Mesothelial cell of epicardium (in vitro differentiated cells): ENCODE measurements around the gene TSPYL4. TPM values are rescaled to one million over a fixed set of nuclear protein-coding genes. Genes with fewer than 3 reads are reported as not detected.

Experiments used
- DNase-seq, 2 experiments: peaks; one replicate each; pipeline ENCODE4 v3.0.0; 2021; ENCODE audit warnings: low spot score in 2 of 2; ENCODE audit not compliant: unreplicated experiment in 2 of 2
- H3K27ac Mint-ChIP-seq: 2 replicates; pipeline ENCODE4 v1.8.0; 2021; ENCODE audit warnings: mixed read lengths
- H3K27me3 Mint-ChIP-seq: 2 replicates; pipeline ENCODE4 v1.8.0; 2021; ENCODE audit warnings: low read depth, mixed read lengths
- H3K36me3 Mint-ChIP-seq: 2 replicates; pipeline ENCODE4 v1.8.0; 2021; ENCODE audit warnings: mixed read lengths
- H3K4me1 Mint-ChIP-seq: 2 replicates; pipeline ENCODE4 v1.8.0; 2021; ENCODE audit warnings: mixed read lengths
- H3K4me3 Mint-ChIP-seq: 2 replicates; pipeline ENCODE4 v1.8.0; 2021; ENCODE audit warnings: mild to moderate bottlenecking, moderate library complexity, mixed read lengths
- H3K9me3 Mint-ChIP-seq: 2 replicates; pipeline ENCODE4 v1.8.0; 2021; ENCODE audit warnings: mixed read lengths
- total RNA-seq: library from RNA; stranded (reverse); gene quantifications from 3 replicates; pipeline ENCODE4 v1.2.1, GENCODE V29; 2021
- TF ChIP-seq, protein P1 (sequence below): fragments of 200-600 bp; sonication (generic); IDR thresholded peaks from one replicate; pipeline ENCODE4 v1.5.0; 2021; ENCODE audit warnings: antibody characterized with exemption; ENCODE audit not compliant: unreplicated experiment

TSPYL4 gene
- total RNA-seq, 1 donor from 2014 or later = 44.0 TPM

DNA sequence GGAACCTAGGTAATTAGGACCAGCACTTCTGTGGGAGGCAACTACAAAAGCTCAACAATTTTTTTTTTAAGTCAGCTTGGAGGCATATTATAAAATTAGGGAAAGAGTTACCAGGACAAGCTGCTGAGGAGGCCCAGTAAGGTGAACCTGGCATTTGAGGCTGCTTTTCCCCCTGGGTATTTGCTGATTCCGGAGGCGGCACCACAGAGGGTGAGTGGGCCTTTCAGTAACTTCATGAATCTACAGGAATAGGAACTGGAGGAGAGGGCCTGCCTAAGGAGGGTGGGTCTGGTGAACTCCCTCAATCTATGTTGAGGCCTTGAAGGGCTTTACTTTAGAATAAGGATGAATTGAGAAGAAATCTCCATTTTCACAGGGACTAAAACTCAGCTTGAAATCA is 14.6 kb downstream of the TSPYL4 start:
- Mint-ChIP-seq H3K36me3 (peaks cover 12% of the 10 kb centered on the region), H3K4me3 (no peak overlapping the region), H3K27ac (no peak overlapping the region), H3K9me3 (no peaks in the 10 kb centered on the region), H3K27me3 (no peaks in the 10 kb centered on the region), H3K4me1 (peaks cover 7% of the 10 kb centered on the region)
- DNase-seq = no peak
- TF ChIP-seq, protein P1, sequence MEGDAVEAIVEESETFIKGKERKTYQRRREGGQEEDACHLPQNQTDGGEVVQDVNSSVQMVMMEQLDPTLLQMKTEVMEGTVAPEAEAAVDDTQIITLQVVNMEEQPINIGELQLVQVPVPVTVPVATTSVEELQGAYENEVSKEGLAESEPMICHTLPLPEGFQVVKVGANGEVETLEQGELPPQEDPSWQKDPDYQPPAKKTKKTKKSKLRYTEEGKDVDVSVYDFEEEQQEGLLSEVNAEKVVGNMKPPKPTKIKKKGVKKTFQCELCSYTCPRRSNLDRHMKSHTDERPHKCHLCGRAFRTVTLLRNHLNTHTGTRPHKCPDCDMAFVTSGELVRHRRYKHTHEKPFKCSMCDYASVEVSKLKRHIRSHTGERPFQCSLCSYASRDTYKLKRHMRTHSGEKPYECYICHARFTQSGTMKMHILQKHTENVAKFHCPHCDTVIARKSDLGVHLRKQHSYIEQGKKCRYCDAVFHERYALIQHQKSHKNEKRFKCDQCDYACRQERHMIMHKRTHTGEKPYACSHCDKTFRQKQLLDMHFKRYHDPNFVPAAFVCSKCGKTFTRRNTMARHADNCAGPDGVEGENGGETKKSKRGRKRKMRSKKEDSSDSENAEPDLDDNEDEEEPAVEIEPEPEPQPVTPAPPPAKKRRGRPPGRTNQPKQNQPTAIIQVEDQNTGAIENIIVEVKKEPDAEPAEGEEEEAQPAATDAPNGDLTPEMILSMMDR = no peak

DNA sequence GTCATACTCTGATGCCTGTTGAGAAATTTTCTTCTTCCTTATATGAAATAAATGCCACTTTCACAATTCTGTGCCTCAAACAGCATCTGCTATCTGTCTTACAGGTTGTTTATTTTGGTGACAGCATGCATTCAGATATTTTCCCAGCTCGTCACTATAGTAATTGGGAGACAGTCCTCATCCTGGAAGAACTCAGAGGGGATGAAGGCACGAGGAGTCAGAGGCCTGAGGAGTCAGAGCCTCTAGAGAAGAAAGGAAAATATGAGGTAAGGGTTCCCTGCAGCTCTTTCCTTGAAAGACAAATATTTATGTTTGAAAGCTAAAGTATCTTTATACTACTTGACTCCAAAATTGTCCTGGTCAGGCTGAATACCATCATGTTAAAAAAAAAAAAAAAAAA is 15.8 kb downstream of the TSPYL4 start:
- Mint-ChIP-seq H3K4me1 (no peaks in the 10 kb centered on the region), H3K36me3 (peaks cover 14% of the 10 kb centered on the region)
- TF ChIP-seq, protein P1 = no peak

DNA sequence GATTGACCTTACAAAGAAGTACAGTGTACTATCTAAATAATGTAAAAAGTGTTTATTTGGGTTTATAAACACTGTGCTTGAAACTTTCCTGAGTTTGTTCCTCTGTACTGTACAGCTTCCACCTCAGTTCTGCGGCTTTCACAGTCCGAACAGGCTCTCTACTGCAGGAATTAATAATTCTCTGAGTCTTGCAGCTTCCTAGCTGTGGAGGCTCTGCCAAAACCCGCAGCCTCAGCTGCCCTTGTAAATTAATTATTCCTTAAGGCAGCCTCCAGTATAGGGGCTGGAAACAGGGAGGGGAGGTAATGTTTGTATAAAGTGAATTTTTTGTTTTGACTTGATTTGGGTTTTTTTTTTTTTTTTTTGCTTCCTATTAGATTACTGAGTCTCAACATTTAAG is 19.2 kb downstream of the TSPYL4 start:
- Mint-ChIP-seq H3K4me1 (no peaks in the 10 kb centered on the region), H3K9me3 (no peaks in the 10 kb centered on the region), H3K27me3 (no peaks in the 10 kb centered on the region), H3K27ac (no peak overlapping the region), H3K4me3 (no peak overlapping the region), H3K36me3 (peaks cover 11% of the 10 kb centered on the region)
- TF ChIP-seq, protein P1 = no peak
- DNase-seq = no peak

More for the DNA sequence above, 15.8 kb downstream of the TSPYL4 start:
- Mint-ChIP-seq H3K4me3 (no peak overlapping the region), H3K27me3 (no peaks in the 10 kb centered on the region), H3K9me3 (no peaks in the 10 kb centered on the region), H3K27ac (no peak overlapping the region)
- DNase-seq = no peak

DNA sequence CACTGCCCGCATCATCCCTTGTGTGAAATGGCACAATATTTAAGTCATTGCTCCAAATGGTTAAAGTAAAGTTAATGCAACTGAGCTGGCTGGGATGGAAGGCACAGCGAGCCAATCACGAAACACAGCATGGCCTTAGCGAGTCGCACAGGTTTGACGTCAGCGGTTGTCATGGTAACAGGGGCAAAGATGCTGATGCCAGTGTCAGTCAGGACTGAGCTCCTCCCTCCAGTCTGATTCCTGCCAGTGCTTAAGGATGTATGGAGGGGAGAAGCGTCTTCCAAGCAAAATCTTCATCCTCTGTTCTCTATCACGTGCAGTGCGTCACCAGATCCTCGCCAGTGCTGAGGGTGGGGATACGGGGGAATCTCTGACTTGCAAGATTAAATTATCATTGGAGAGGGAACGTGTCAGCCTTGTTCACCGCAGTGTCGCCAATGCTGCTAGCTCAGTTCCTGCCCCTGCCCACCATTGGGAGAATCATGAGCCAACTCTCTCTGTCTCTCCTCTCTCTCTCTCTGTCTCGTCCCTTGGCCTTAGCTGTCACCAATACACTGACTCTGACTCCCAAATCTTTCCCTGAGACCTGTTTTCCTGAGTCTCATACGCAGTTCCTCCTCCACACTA is 24.5 kb downstream of the TSPYL4 start:
- DNase-seq = no peak
- H3K4me1 Mint-ChIP-seq = no peaks in the 10 kb centered on the region
- H3K27ac Mint-ChIP-seq = no peak overlapping the region
- H3K36me3 Mint-ChIP-seq = peaks cover 2% of the 10 kb centered on the region
- H3K9me3 Mint-ChIP-seq = no peaks in the 10 kb centered on the region
- no peak overlapping the region for H3K4me3 Mint-ChIP-seq
- H3K27me3 Mint-ChIP-seq = no peaks in the 10 kb centered on the region
- TF ChIP-seq, protein P1 = no peak

DNA sequence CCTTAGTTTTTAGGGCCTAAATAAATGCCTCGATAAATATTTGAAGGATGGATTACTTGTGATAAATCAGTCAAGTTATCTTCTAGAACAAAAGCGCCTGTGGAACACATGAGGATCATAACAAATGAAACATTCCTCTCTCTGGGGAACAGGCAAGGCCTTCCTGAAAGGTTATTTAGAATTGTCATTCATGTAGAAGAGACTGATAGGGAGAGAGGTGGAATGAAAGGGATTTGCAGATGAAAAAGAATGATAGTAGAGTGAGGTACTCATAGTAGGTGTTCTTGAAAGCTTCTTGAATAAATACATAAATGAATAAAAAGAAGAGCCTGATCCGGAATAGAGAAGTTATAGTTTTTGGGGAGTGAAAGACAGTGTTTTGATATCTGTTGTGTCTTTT is 30.5 kb downstream of the TSPYL4 start:
- H3K9me3 Mint-ChIP-seq = no peaks in the 10 kb centered on the region
- peaks cover 5% of the 10 kb centered on the region for H3K36me3 Mint-ChIP-seq
- H3K27me3 Mint-ChIP-seq = no peaks in the 10 kb centered on the region
- TF ChIP-seq, protein P1 = no peak
- DNase-seq = no peak
- H3K27ac Mint-ChIP-seq = no peak overlapping the region
- no peaks in the 10 kb centered on the region for H3K4me1 Mint-ChIP-seq
- H3K4me3 Mint-ChIP-seq = no peak overlapping the region

DNA sequence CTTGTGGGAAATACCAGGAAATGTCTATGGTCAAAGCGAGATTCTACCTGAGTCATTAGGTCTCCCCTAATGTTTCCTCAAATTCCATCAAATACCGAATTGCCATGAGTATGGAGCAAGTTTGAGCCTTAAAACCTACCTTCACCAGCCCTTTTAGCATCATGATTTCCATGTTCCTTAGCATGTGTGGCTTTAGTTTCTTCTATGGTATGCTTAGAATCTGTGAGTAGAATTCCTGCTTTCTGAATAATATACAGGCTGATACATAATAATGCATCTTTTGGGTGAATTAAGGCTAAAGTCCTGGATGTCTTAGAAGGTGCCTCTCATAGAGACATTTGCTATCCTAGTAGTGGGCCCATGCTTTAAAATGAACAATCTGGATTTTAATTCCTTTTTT is 32.0 kb downstream of the TSPYL4 start:
- H3K27me3 Mint-ChIP-seq = no peaks in the 10 kb centered on the region
- no peak overlapping the region for H3K27ac Mint-ChIP-seq
- no peak for DNase-seq
- peaks cover 5% of the 10 kb centered on the region for H3K36me3 Mint-ChIP-seq
- no peak overlapping the region for H3K4me3 Mint-ChIP-seq
- H3K9me3 Mint-ChIP-seq = no peaks in the 10 kb centered on the region
- no peaks in the 10 kb centered on the region for H3K4me1 Mint-ChIP-seq
- TF ChIP-seq, protein P1 = no peak
